GM12878 (cell line): ENCODE data around the gene PPP4R3B. TPM values are rescaled to one million over a fixed set of nuclear protein-coding genes. Genes with fewer than 3 reads are reported as not detected.

Source experiments
- BHLHE40 ChIP-seq, 2 experiments: fragments of 450-650 bp in 1 of 2; IDR thresholded peaks; 2 replicates each; pipeline ENCODE4 v1.6.1; 2011 to 2017; ENCODE audit warnings: low read depth in 2 of 2, borderline replicate concordance in 1 of 2, improper control_type of control experiment in 1 of 2, low read length in 1 of 2, mild to moderate bottlenecking in 1 of 2
- CHD4 ChIP-seq: fragments of 200-600 bp; sonication (generic); IDR thresholded peaks from 2 replicates; pipeline ENCODE4 v1.6.1; 2016; ENCODE audit warnings: mild to moderate bottlenecking
- DPF2 ChIP-seq: fragments of 450-650 bp; IDR thresholded peaks from 2 replicates; pipeline ENCODE4 v1.6.1; 2017; ENCODE audit warnings: mild to moderate bottlenecking
- ESRRA ChIP-seq: IDR thresholded peaks from 2 replicates; pipeline ENCODE4 v1.6.1; 2012; ENCODE audit warnings: mild to moderate bottlenecking, low read length, improper control_type of control experiment
- FOXM1 ChIP-seq: IDR thresholded peaks from 2 replicates; pipeline ENCODE4 v1.6.1; 2012; ENCODE audit warnings: low read depth, mild to moderate bottlenecking, inconsistent platforms, low read length, moderate library complexity
- JUNB ChIP-seq: IDR thresholded peaks from 2 replicates; pipeline ENCODE4 v1.6.1; 2016; ENCODE audit warnings: antibody characterized with exemption, mild to moderate bottlenecking
- MTA2 ChIP-seq: fragments of 450-650 bp; IDR thresholded peaks from 2 replicates; pipeline ENCODE4 v1.6.1; 2016; ENCODE audit warnings: low read depth, mild to moderate bottlenecking, moderate library complexity
- MYC ChIP-seq: IDR thresholded peaks from 2 replicates; pipeline ENCODE4 v1.6.1; 2011; ENCODE audit warnings: mild to moderate bottlenecking, low read length, moderate library complexity, inconsistent platforms; ENCODE audit not compliant: insufficient read depth, insufficient replicate concordance, insufficient read length, severe bottlenecking
- NR2C2 ChIP-seq: IDR thresholded peaks from 2 replicates; pipeline ENCODE4 v1.6.1; 2011; ENCODE audit warnings: borderline replicate concordance, low read depth; ENCODE audit not compliant: control insufficient read depth, insufficient read length
- PAX5 ChIP-seq: IDR thresholded peaks from 2 replicates; pipeline ENCODE4 v1.6.1; 2011; ENCODE audit warnings: low read depth, low read length, borderline replicate concordance
- RB1 ChIP-seq: fragments of 450-650 bp; formaldehyde crosslinking; IDR thresholded peaks from 2 replicates; pipeline ENCODE4 v1.6.1; 2017; ENCODE audit warnings: mild to moderate bottlenecking, borderline replicate concordance
- RCOR1 ChIP-seq: conservative IDR thresholded peaks from 2 replicates; pipeline ENCODE4 v1.6.1; 2012; ENCODE audit warnings: low read depth, low read length, improper control_type of control experiment
- RFX5 ChIP-seq: IDR thresholded peaks from 2 replicates; pipeline ENCODE4 v1.6.1; 2011; ENCODE audit warnings: low read depth, low read length, improper control_type of control experiment
- SMAD5 ChIP-seq: IDR thresholded peaks from 2 replicates; pipeline ENCODE4 v1.6.1; 2016; ENCODE audit warnings: antibody characterized with exemption, low read depth
- TCF3 ChIP-seq: IDR thresholded peaks from 2 replicates; pipeline ENCODE4 v1.6.1; 2012; ENCODE audit warnings: low read depth, mild to moderate bottlenecking, low read length, borderline replicate concordance; ENCODE audit not compliant: insufficient read depth
- YY1 ChIP-seq: IDR thresholded peaks from 2 replicates; pipeline ENCODE4 v1.6.1; 2011; ENCODE audit warnings: low read depth, mild to moderate bottlenecking, low read length
- polyA plus RNA-seq, 11 experiments: library from polyadenylated mRNA; depleted of rRNA in 4 of 11; unstranded in 6 of 11; stranded (reverse) in 5 of 11; fragments of >200 nt; fragmentation: Nextera tagmentation in 4 of 11; fragmentation: Illumina TruSeq in 1 of 11; extraction: Ambion mirVana in 4 of 11; extraction: Trizol in 1 of 11; gene quantifications; 1 replicate in 1 of 11; 2 replicates in 10 of 11; pipeline versions ENCODE4 v1.2.1 to v1.2.3, GENCODE V29; 2011 to 2016; ENCODE audit warnings: inconsistent platforms in 2 of 11, missing spikeins in 2 of 11, low read depth in 1 of 11
- total RNA-seq, 4 experiments: library from RNA; depleted of rRNA in 3 of 4; stranded (reverse); fragments of >200 nt in 3 of 4; fragmentation: Illumina TruSeq in 1 of 4; extraction: Trizol in 1 of 4; gene quantifications; 2 replicates each; pipeline versions ENCODE4 v1.2.1 to v1.2.3, GENCODE V29; 2013 to 2021
- TF ChIP-seq, protein P1 (sequence below): fragments of 450-650 bp; IDR thresholded peaks from 2 replicates; pipeline ENCODE4 v1.6.1; 2017; ENCODE audit warnings: antibody characterized with exemption, mild to moderate bottlenecking, moderate library complexity
- TF ChIP-seq, protein P2 (sequence below): fragments of 150-350 bp; IDR thresholded peaks from 2 replicates; pipeline ENCODE4 v1.6.1; 2016; ENCODE audit warnings: low read depth, low read length
- TF ChIP-seq, protein P3 (sequence below): fragments of 450-650 bp; conservative IDR thresholded peaks from 2 replicates; pipeline ENCODE4 v1.6.1; 2017; ENCODE audit warnings: mild to moderate bottlenecking, moderate library complexity
- TF ChIP-seq, protein P4 (sequence below): IDR thresholded peaks from 2 replicates; pipeline ENCODE4 v1.6.1; 2012; ENCODE audit warnings: low read depth, low read length, improper control_type of control experiment

Gene PPP4R3B
- total and polyA plus RNA-seq, 10 of the 15 experiments (the other 5 are each of a cell fraction or from before 2014, with no cell fraction given), result 10.9 to 70.1 (median 49.2) TPM

DNA sequence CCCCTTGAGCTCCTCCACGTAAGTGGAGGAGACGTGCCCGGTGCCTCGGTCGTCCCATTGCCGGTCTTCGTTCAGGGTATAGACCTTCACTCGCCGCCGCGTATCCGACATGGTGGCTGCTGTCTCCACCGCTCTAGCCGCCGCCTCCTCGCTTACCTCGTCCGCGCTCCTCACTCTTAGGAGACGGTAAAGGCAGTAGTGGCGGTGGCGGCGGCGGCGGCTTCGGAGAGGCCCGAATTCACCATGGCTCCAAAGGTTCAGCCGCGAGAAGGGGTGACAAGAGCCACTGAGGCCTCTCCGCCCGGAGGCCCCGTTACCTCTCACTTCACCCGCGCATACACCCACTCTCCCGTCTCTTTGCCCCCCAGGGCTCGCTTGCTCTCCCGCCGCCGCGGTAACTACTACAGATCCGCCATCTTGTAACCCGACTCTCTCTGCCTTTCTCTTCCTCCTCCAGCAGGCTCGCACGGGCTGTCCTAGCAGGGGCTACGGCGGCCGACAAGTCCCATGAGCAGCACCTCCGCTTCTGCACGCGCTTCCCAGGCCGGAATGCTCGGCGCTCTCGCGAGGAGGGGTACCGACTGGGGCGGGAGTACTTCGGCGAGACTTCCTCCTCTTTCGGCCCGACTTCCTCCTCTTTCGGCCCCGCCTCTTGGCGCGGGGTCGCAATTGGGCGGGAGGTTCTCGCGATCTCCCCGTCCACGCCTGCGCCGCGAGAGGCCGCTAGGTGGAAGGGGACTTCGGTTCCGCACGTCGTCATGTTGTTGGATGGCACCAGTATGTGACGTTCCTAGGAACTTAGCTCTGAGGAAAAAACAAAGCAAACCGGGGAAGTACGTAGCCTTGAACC, at the start of gene PPP4R3B (continued):
- TF ChIP-seq NR2C2 (no peak), ESRRA (peak; percentile 48; the same call in 1 of the 2 replicates), JUNB (no peak), TCF3 (0 out of 2 replicates have a peak, but pooled peaks have one; percentile 33), RB1 (peak; percentile 72; the same call in 1 of the 2 replicates), PAX5 (peak; percentile 9; the same call in 1 of the 2 replicates), RFX5 (no peak), BHLHE40 (IDR thresholded peaks at IDR 0.05; ENCODE audit: borderline replicate concordance in 1 of 2, low read depth in 2 of 2, low read length in 1 of 2) (peak; percentile 91 to 97), DPF2 (peak; percentile 23; the same call in 1 of the 2 replicates), CHD4 (no peak), RCOR1 (peak; percentile 100), FOXM1 (no peak; the same call in 1 of the 2 replicates), YY1 (peak; percentile 96), MTA2 (no peak), SMAD5 (peak; percentile 83; the same call in 1 of the 2 replicates), MYC (peak; percentile 76)
- TF ChIP-seq, protein P1, sequence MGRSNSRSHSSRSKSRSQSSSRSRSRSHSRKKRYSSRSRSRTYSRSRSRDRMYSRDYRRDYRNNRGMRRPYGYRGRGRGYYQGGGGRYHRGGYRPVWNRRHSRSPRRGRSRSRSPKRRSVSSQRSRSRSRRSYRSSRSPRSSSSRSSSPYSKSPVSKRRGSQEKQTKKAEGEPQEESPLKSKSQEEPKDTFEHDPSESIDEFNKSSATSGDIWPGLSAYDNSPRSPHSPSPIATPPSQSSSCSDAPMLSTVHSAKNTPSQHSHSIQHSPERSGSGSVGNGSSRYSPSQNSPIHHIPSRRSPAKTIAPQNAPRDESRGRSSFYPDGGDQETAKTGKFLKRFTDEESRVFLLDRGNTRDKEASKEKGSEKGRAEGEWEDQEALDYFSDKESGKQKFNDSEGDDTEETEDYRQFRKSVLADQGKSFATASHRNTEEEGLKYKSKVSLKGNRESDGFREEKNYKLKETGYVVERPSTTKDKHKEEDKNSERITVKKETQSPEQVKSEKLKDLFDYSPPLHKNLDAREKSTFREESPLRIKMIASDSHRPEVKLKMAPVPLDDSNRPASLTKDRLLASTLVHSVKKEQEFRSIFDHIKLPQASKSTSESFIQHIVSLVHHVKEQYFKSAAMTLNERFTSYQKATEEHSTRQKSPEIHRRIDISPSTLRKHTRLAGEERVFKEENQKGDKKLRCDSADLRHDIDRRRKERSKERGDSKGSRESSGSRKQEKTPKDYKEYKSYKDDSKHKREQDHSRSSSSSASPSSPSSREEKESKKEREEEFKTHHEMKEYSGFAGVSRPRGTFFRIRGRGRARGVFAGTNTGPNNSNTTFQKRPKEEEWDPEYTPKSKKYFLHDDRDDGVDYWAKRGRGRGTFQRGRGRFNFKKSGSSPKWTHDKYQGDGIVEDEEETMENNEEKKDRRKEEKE, result no peak
- TF ChIP-seq, protein P2, sequence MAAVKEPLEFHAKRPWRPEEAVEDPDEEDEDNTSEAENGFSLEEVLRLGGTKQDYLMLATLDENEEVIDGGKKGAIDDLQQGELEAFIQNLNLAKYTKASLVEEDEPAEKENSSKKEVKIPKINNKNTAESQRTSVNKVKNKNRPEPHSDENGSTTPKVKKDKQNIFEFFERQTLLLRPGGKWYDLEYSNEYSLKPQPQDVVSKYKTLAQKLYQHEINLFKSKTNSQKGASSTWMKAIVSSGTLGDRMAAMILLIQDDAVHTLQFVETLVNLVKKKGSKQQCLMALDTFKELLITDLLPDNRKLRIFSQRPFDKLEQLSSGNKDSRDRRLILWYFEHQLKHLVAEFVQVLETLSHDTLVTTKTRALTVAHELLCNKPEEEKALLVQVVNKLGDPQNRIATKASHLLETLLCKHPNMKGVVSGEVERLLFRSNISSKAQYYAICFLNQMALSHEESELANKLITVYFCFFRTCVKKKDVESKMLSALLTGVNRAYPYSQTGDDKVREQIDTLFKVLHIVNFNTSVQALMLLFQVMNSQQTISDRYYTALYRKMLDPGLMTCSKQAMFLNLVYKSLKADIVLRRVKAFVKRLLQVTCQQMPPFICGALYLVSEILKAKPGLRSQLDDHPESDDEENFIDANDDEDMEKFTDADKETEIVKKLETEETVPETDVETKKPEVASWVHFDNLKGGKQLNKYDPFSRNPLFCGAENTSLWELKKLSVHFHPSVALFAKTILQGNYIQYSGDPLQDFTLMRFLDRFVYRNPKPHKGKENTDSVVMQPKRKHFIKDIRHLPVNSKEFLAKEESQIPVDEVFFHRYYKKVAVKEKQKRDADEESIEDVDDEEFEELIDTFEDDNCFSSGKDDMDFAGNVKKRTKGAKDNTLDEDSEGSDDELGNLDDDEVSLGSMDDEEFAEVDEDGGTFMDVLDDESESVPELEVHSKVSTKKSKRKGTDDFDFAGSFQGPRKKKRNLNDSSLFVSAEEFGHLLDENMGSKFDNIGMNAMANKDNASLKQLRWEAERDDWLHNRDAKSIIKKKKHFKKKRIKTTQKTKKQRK, result 0 out of 2 replicates have a peak, but pooled peaks have one; percentile 12
- TF ChIP-seq, protein P3, sequence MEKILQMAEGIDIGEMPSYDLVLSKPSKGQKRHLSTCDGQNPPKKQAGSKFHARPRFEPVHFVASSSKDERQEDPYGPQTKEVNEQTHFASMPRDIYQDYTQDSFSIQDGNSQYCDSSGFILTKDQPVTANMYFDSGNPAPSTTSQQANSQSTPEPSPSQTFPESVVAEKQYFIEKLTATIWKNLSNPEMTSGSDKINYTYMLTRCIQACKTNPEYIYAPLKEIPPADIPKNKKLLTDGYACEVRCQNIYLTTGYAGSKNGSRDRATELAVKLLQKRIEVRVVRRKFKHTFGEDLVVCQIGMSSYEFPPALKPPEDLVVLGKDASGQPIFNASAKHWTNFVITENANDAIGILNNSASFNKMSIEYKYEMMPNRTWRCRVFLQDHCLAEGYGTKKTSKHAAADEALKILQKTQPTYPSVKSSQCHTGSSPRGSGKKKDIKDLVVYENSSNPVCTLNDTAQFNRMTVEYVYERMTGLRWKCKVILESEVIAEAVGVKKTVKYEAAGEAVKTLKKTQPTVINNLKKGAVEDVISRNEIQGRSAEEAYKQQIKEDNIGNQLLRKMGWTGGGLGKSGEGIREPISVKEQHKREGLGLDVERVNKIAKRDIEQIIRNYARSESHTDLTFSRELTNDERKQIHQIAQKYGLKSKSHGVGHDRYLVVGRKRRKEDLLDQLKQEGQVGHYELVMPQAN, result no peak; the same call in 1 of the 2 replicates
- TF ChIP-seq, protein P4, sequence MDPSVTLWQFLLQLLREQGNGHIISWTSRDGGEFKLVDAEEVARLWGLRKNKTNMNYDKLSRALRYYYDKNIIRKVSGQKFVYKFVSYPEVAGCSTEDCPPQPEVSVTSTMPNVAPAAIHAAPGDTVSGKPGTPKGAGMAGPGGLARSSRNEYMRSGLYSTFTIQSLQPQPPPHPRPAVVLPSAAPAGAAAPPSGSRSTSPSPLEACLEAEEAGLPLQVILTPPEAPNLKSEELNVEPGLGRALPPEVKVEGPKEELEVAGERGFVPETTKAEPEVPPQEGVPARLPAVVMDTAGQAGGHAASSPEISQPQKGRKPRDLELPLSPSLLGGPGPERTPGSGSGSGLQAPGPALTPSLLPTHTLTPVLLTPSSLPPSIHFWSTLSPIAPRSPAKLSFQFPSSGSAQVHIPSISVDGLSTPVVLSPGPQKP, result peak; percentile 32; the same call in 1 of the 2 replicates
